Neuronal stem cell (in vitro differentiated cells): Measurements from ENCODE around the gene AKAP8L.

Experiments
- DNase-seq: peaks from one replicate; pipeline ENCODE4 v3.0.0-alpha.2; 2013; ENCODE audit warnings: low spot score
- H2AFZ ChIP-seq: one replicate; pipeline ENCODE4 v1.6.1; 2013; ENCODE audit warnings: mild to moderate bottlenecking, low read length, inconsistent platforms
- H2AK5ac ChIP-seq: 2 replicates; pipeline ENCODE4 v1.6.1; 2013; ENCODE audit warnings: low read depth, mild to moderate bottlenecking, inconsistent platforms, low read length, moderate library complexity, mixed read lengths
- H2BK120ac ChIP-seq: 2 replicates; pipeline ENCODE4 v1.6.1; 2013; ENCODE audit warnings: low read depth, mild to moderate bottlenecking, inconsistent platforms, low read length, moderate library complexity, mixed read lengths
- H2BK12ac ChIP-seq: one replicate; pipeline ENCODE4 v1.6.1; 2013; ENCODE audit warnings: low read length, inconsistent platforms
- H2BK15ac ChIP-seq: 2 replicates; pipeline ENCODE4 v1.6.1; 2013; ENCODE audit warnings: mild to moderate bottlenecking, low read length, inconsistent platforms, mixed read lengths
- H2BK5ac ChIP-seq: one replicate; pipeline ENCODE4 v1.6.1; 2013; ENCODE audit warnings: inconsistent platforms, mild to moderate bottlenecking, low read length, moderate library complexity
- H3K14ac ChIP-seq: one replicate; pipeline ENCODE4 v1.6.1; 2013; ENCODE audit warnings: low read length, inconsistent platforms
- H3K18ac ChIP-seq: 2 replicates; pipeline ENCODE4 v1.6.1; 2013; ENCODE audit warnings: low read length, inconsistent platforms
- H3K23ac ChIP-seq: 2 replicates; pipeline ENCODE4 v1.6.1; 2013; ENCODE audit warnings: low read depth, mild to moderate bottlenecking, mixed read lengths, low read length, inconsistent platforms; ENCODE audit not compliant: poor library complexity
- H3K27ac ChIP-seq: replicated peaks from 3 replicates; pipeline ENCODE4 v1.5.1; 2013; ENCODE audit warnings: low read length, inconsistent platforms
- H3K27me3 ChIP-seq, 3 experiments: 2 replicates each; pipeline ENCODE4 v1.6.1; 2013; ENCODE audit warnings: low read length in 3 of 3, mild to moderate bottlenecking in 2 of 3, inconsistent platforms in 1 of 3, low read depth in 1 of 3, mixed read lengths in 1 of 3, moderate library complexity in 1 of 3; ENCODE audit not compliant: control insufficient read depth in 3 of 3, insufficient read depth in 3 of 3
- H3K36me3 ChIP-seq, 2 donors: replicated peaks in 1 of 2; 2 replicates each; pipeline ENCODE4 v1.6.1; 2013; ENCODE audit warnings: low read length in 2 of 2; ENCODE audit not compliant: control insufficient read depth in 2 of 2, insufficient read depth in 2 of 2
- H3K4ac ChIP-seq: 2 replicates; pipeline ENCODE4 v1.6.1; 2013; ENCODE audit warnings: inconsistent platforms, mild to moderate bottlenecking, low read length, moderate library complexity
- H3K4me1 ChIP-seq, 2 donors: 1 replicate in 1 of 2; 2 replicates in 1 of 2; pipeline ENCODE4 v1.6.1; 2013; ENCODE audit warnings: low read length in 2 of 2, low read depth in 1 of 2; ENCODE audit not compliant: control insufficient read depth in 2 of 2, insufficient read depth in 1 of 2
- H3K4me2 ChIP-seq: one replicate; pipeline ENCODE4 v1.6.1; 2013; ENCODE audit warnings: mild to moderate bottlenecking, low read length, inconsistent platforms; ENCODE audit not compliant: insufficient read depth, poor library complexity, severe bottlenecking
- H3K4me3 ChIP-seq, 2 donors: 2 replicates each; pipeline ENCODE4 v1.5.1; 2013; ENCODE audit warnings: low read length in 2 of 2, mild to moderate bottlenecking in 2 of 2, inconsistent platforms in 1 of 2, moderate library complexity in 1 of 2
- H3K79me1 ChIP-seq: one replicate; pipeline ENCODE4 v1.6.1; 2013; ENCODE audit warnings: low read depth, mild to moderate bottlenecking, inconsistent platforms, low read length, moderate library complexity
- H3K9ac ChIP-seq: one replicate; pipeline ENCODE4 v1.6.1; 2013; ENCODE audit warnings: mild to moderate bottlenecking, low read depth, low read length, inconsistent platforms; ENCODE audit not compliant: poor library complexity
- H3K9me3 ChIP-seq, 2 donors: replicated peaks in 1 of 2; 2 replicates each; pipeline versions ENCODE3 to v1.6.1; 2013; ENCODE audit warnings: low read length in 2 of 2, mild to moderate bottlenecking in 2 of 2, inconsistent platforms in 1 of 2, low read depth in 1 of 2, mixed read lengths in 1 of 2, moderate library complexity in 1 of 2; ENCODE audit not compliant: control insufficient read depth in 2 of 2, insufficient read depth in 1 of 2
- H4K8ac ChIP-seq: one replicate; pipeline ENCODE4 v1.6.1; 2013; ENCODE audit warnings: low read depth, mild to moderate bottlenecking, inconsistent platforms, low read length, moderate library complexity
- H4K91ac ChIP-seq: one replicate; pipeline ENCODE4 v1.6.1; 2013; ENCODE audit warnings: low read length, low read depth, mild to moderate bottlenecking, inconsistent platforms; ENCODE audit not compliant: poor library complexity
- WGBS, 2 donors: extraction: QIAGEN DNeasy Blood & Tissue Kit; methylation state at CpG; one replicate each; pipeline ENCODE4 v1.1.7; 2013; ENCODE audit warnings: missing lambda C conversion rate in 2 of 2, mixed read lengths in 1 of 2; ENCODE audit not compliant: insufficient read length in 2 of 2, insufficient replicate concordance in 1 of 2; ENCODE audit errors: extremely low coverage in 2 of 2; 5-methylcytosine and 5-hydroxymethylcytosine counted together

Gene AKAP8L

DNA sequence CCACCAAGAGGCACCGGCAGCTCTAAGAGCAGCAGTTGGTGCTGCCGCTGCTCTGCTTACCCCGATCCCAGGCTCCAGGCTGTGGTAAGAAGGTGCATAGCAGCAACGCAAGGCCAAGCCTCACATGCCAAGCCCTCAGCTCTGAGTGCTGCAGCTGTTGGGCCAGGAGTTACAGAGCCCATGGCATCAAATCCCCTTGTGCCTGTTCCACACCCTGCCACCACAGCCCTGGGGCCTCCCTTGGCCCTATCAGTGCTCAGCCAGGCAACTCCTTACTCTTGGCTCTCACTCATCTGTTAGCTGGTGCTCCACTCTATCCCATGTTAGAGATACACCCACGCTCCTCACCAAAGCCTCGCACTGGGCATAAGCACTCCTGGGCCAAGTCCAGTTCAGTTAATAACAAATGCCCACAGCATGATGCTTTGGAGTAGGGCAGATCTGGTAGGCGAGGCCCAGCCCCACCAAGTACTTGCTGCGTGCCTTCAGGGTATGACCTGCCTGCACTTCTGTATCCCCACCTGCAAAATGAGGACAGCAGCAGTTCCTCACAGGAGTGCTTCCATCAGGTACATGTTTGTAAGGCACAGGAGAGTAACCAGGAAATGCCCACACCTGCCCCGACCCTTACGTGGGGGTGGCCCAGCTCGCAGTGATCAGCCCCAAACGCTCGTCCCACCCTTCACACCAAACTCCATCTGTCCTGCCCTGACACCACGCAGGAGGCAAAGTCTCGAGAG, 16.2 kb downstream of the AKAP8L start:
- no peak overlapping the region for H2AK5ac ChIP-seq
- H3K9me3 ChIP-seq: no peaks in the 10 kb centered on the region
- no peak overlapping the region for H4K8ac ChIP-seq
- no peak overlapping the region for H3K4me2 ChIP-seq
- H3K9ac ChIP-seq: no peak overlapping the region
- H2BK12ac ChIP-seq: no peak overlapping the region
- H3K27ac ChIP-seq: no peak overlapping the region
- no peak overlapping the region for H3K23ac ChIP-seq
- no peak for DNase-seq
- H3K14ac ChIP-seq: no peak overlapping the region
- H3K4me3 ChIP-seq: no peak overlapping the region
- no peak overlapping the region for H4K91ac ChIP-seq
- H3K4ac ChIP-seq: no peak overlapping the region
- no peaks in the 10 kb centered on the region for H3K27me3 ChIP-seq
- no CpG with 5 or more reads among the region's 15 CpGs for WGBS, 2 donors
- no peak overlapping the region for H2BK5ac ChIP-seq
- no peak overlapping the region for H3K18ac ChIP-seq
- H3K79me1 ChIP-seq: peaks cover 33% of the 10 kb centered on the region
- no peak overlapping the region for H2BK15ac ChIP-seq
- peaks cover 48 to 87% of the 10 kb centered on the region in 2 donors for H3K36me3 ChIP-seq
- H2BK120ac ChIP-seq: no peak overlapping the region
- H3K4me1 ChIP-seq: peaks cover 2 to 5% of the 10 kb centered on the region in 2 donors
- H2AFZ ChIP-seq: no peak overlapping the region

GRCh38 chr19:15401397-15401710, 17.4 kb downstream of the AKAP8L start:
- Histone ChIP-seq H2BK15ac (no peak overlapping the region), H3K18ac (no peak overlapping the region), H3K23ac (peak overlapping the region; percentile 2), H3K27me3 (no peaks in the 10 kb centered on the region), H2AFZ (no peak overlapping the region), H2BK120ac (no peak overlapping the region), H3K4ac (no peak overlapping the region), H3K79me1 (peaks cover 36% of the 10 kb centered on the region), H3K36me3 (peaks cover 60 to 87% of the 10 kb centered on the region in 2 donors), H4K91ac (no peak overlapping the region), H4K8ac (no peak overlapping the region), H2AK5ac (no peak overlapping the region), H3K9ac (no peak overlapping the region), H2BK5ac (no peak overlapping the region), H3K9me3 (no peaks in the 10 kb centered on the region), H3K4me2 (no peak overlapping the region), H2BK12ac (no peak overlapping the region), H3K27ac (no peak overlapping the region), H3K4me3 (no peak overlapping the region), H3K4me1 (peaks cover 2 to 5% of the 10 kb centered on the region in 2 donors), H3K14ac (no peak overlapping the region)
- no CpG with 5 or more reads among the region's 17 CpGs for whole genome bisulfite sequencing, 2 donors
- DNase-seq: no peak

GRCh38 chr19:15400521-15401396, 18.0 kb downstream of the AKAP8L start:
- Histone ChIP-seq H2BK15ac (no peak overlapping the region), H3K79me1 (peaks cover 36% of the 10 kb centered on the region), H3K4me3 (no peak overlapping the region), H3K4me1 (peaks cover 2 to 5% of the 10 kb centered on the region in 2 donors), H3K27ac (no peak overlapping the region), H2BK12ac (no peak overlapping the region), H3K9me3 (no peaks in the 10 kb centered on the region), H2AK5ac (no peak overlapping the region), H2BK120ac (no peak overlapping the region), H3K18ac (no peak overlapping the region), H3K27me3 (no peaks in the 10 kb centered on the region), H3K23ac (peak overlapping the region; percentile 61), H4K91ac (no peak overlapping the region), H3K14ac (no peak overlapping the region), H3K36me3 (peaks cover 65 to 86% of the 10 kb centered on the region in 2 donors), H3K4me2 (no peak overlapping the region), H2BK5ac (no peak overlapping the region), H2AFZ (no peak overlapping the region), H3K9ac (no peak overlapping the region), H4K8ac (no peak overlapping the region), H3K4ac (no peak overlapping the region)
- DNase-seq: no peak
- WGBS, 2 donors: no CpG with 5 or more reads among the region's 29 CpGs

GRCh38 chr19:15399635-15400034, 19.2 kb downstream of the AKAP8L start:
- no peaks in the 10 kb centered on the region for H3K9me3 ChIP-seq
- H3K79me1 ChIP-seq: peaks cover 35% of the 10 kb centered on the region
- peak overlapping the region; percentile 32 for H4K8ac ChIP-seq
- no peak overlapping the region for H4K91ac ChIP-seq
- no peak overlapping the region for H3K4me3 ChIP-seq
- no CpG with 5 or more reads among the region's 14 CpGs for WGBS, 2 donors
- no peak overlapping the region for H3K27ac ChIP-seq
- H3K18ac ChIP-seq: no peak overlapping the region
- peaks cover 65 to 93% of the 10 kb centered on the region in 2 donors for H3K36me3 ChIP-seq
- H2BK120ac ChIP-seq: no peak overlapping the region
- H2BK12ac ChIP-seq: no peak overlapping the region
- no peak overlapping the region for H3K4me2 ChIP-seq
- no peak overlapping the region for H3K14ac ChIP-seq
- H2AFZ ChIP-seq: no peak overlapping the region
- peak overlapping the region; percentile 39 for H3K9ac ChIP-seq
- H3K4ac ChIP-seq: no peak overlapping the region
- H2BK15ac ChIP-seq: no peak overlapping the region
- no peaks in the 10 kb centered on the region for H3K27me3 ChIP-seq
- peaks cover 0 to 1% of the 10 kb centered on the region in 2 donors for H3K4me1 ChIP-seq
- H2AK5ac ChIP-seq: no peak overlapping the region
- H3K23ac ChIP-seq: no peak overlapping the region
- DNase-seq: no peak
- H2BK5ac ChIP-seq: peak overlapping the region; percentile 7
